Mucosa of descending colon (tissue), 3 donors: ENCODE results near the gene FAM136A. TPM values are rescaled to one million over a fixed set of nuclear protein-coding genes. Genes with fewer than 3 reads are reported as not detected.

ENCODE experiments used
- ATAC-seq: fragments of 200-7000 bp; cut with Tn5 transposase; one replicate; pipeline ENCODE4 v1.9.1; 2020; ENCODE audit warnings: mild to moderate bottlenecking, moderate library complexity
- DNase-seq, 3 donors: peaks; one replicate each; pipeline ENCODE4 v3.0.0-alpha.2; 2020
- H3K36me3 ChIP-seq: fragments of 200-600 bp; one replicate; pipeline ENCODE4 v1.8.0; 2021; ENCODE audit warnings: low read depth, mild to moderate bottlenecking
- H3K4me1 ChIP-seq: fragments of 200-600 bp; one replicate; pipeline ENCODE4 v1.8.0; 2021; ENCODE audit warnings: low read depth, mild to moderate bottlenecking
- H3K4me3 ChIP-seq: fragments of 200-600 bp; one replicate; pipeline ENCODE4 v1.8.0; 2021; ENCODE audit warnings: mild to moderate bottlenecking
- H3K9me3 ChIP-seq: fragments of 200-600 bp; one replicate; pipeline ENCODE4 v1.8.0; 2021; ENCODE audit warnings: mild to moderate bottlenecking
- CTCF ChIP-seq: fragments of 200-600 bp; IDR thresholded peaks from one replicate; pipeline ENCODE4 v1.8.0; 2022; ENCODE audit warnings: antibody characterized with exemption, mild to moderate bottlenecking
- intact Hi-C, 2 donors: fragments of 100-400 bp; cut with DNase I in 1 of 2; cut with micrococcal nuclease in 1 of 2; formaldehyde crosslinking; loops; one replicate each; pipeline versions ENCODE4 v1.11.0 to v1.11.1; 2022; cut with DNase I, micrococcal nuclease
- microRNA-seq: library from miRNA; unstranded; fragments of <30 nt; microRNA quantifications from one replicate; pipeline ENCODE4, GENCODE V29; 2019
- total RNA-seq, 3 donors: library from RNA; stranded (reverse); fragmentation: NEBNext Ultra II Directional in 2 of 3; extraction: Animal tissue kit (Norgen Biotek cat#: 25700) in 2 of 3; gene quantifications; one replicate each; pipeline versions ENCODE4 v1.2.1 to v1.2.4, GENCODE V29; 2021 to 2023
- donor health status: DM: no; HTN: no; CAD: no; lungs with moderate emphysema.
- donor health status: DM: no; HTN: no; CAD: no.
- donor health status: DM: no; HTN: yes; CAD: no.

The FAM136A gene
- total RNA-seq, 3 donors from 2014 or later = 29.8 to 51.7 (median 33.5) TPM

DNA sequence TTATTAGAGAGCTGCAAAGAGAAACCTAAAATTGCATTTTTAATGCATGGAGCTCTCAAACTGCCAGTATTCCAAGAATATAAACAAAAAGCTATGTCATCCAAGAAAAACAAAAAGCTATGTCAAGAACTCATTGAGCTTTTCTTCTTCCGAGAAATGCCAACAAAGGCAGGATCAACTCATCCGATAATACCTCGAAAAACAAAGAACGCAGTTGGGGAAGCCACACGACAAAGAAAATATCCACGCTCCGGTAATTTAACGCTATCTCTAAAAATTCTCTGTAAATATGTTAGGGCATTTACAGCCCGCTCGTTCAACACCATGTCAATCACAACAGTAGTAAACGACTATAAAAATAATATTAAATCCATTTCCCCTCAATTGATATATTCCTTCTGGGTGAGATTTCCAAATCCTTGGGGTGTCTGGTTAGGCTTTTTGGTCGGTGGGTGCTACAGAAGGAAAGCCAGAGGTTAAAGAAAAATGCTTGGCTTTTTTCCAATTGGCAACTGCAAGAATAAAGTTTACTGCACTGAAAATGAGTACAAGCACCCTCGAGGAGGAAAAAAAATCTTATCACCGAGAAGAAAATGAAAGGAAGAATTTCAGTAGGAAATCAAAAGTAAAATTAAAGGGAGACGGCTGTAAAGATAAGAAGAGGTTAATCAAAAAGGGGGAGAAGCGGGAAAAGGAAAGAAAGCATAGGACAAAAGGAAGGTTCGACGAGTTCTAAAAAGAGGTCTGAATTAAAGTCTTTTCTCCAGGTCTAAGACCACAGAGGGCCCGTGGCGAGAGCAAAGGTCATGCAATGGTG is 54.3 kb downstream of the FAM136A start:
- H3K36me3 ChIP-seq = no peaks in the 10 kb centered on the region
- intact Hi-C loops = no loop called here
- no peaks in the 10 kb centered on the region for H3K9me3 ChIP-seq
- no peak for TF ChIP-seq CTCF
- peak overlapping the region; percentile 56 for H3K4me3 ChIP-seq
- DNase-seq (no peak), ATAC-seq (no peak)
- H3K4me1 ChIP-seq = peaks cover 19% of the 10 kb centered on the region

Small RNAs within 50 kb of the gene (microRNA-seq; reads per million reads assigned to microRNA genes)
- not detected for gene MIR1285-2

Other genes starting within 250 kb of the FAM136A start
- 100 to 1,000 TPM; 243 to 383 (median 266) TPM for gene PCBP1, start 214.6 kb downstream of the FAM136A start, total RNA-seq
- gene C2orf42, start 111.0 kb downstream of the FAM136A start, total RNA-seq = 10 to 100 TPM in 2 of 3 donors, 1 to 10 TPM in 1; 7.6 to 17.2 (median 12.2) TPM
- gene TIA1, start 53.4 kb downstream of the FAM136A start, total RNA-seq = 100 to 1,000 TPM in 2 of 3 donors, 10 to 100 TPM in 1; 83.0 to 135 (median 115) TPM
- gene PCYOX1, start 43.9 kb downstream of the FAM136A start, total RNA-seq = 10 to 100 TPM; 39.1 to 83.0 (median 52.2) TPM
- gene SNRPG, start 8.3 kb downstream of the FAM136A start, total RNA-seq = 100 to 1,000 TPM in 1 of 3 donors, 10 to 100 TPM in 2; 76.6 to 117 (median 94.5) TPM